Measurements from ENCODE around the gene OSBPL5. TPM values are rescaled to one million over a fixed set of nuclear protein-coding genes. Genes with fewer than 3 reads are reported as not detected.

OSBPL5 gene
- total RNA-seq, 1 donor = 49.7 TPM

- no peak for TF ChIP-seq CTCF (IDR thresholded peaks at IDR 0.05; ENCODE audit: insufficient read depth, low read depth, low read length)
- no peak for DNase-seq (ENCODE audit: low read depth)
- no peak overlapping the region for H3K4me3 ChIP-seq (ENCODE audit: low read depth, low read length)
Observed at GRCh38 chr11:3201677-3202181, 36.6 kb upstream of the OSBPL5 start.

GRCh38 chr11:3201112-3201581 lies 36.0 kb upstream of the OSBPL5 start:
- H3K4me3 ChIP-seq (ENCODE audit: low read depth, low read length) = no peak overlapping the region
- TF ChIP-seq CTCF (IDR thresholded peaks at IDR 0.05; ENCODE audit: insufficient read depth, low read depth, low read length) = no peak
- no peak for DNase-seq (ENCODE audit: low read depth)

GRCh38 chr11:3200388-3201111 lies 35.4 kb upstream of the OSBPL5 start:
- DNase-seq (ENCODE audit: low read depth) = no peak
- no peak for TF ChIP-seq CTCF (IDR thresholded peaks at IDR 0.05; ENCODE audit: insufficient read depth, low read depth, low read length)
- H3K4me3 ChIP-seq (ENCODE audit: low read depth, low read length) = no peak overlapping the region

GRCh38 chr11:3199537-3200295 lies 34.6 kb upstream of the OSBPL5 start:
- no peak for TF ChIP-seq CTCF (IDR thresholded peaks at IDR 0.05; ENCODE audit: insufficient read depth, low read depth, low read length)
- H3K4me3 ChIP-seq (ENCODE audit: low read depth, low read length) = no peak overlapping the region
- DNase-seq (ENCODE audit: low read depth) = no peak

GRCh38 chr11:3198815-3199214 lies 33.7 kb upstream of the OSBPL5 start:
- TF ChIP-seq CTCF (IDR thresholded peaks at IDR 0.05; ENCODE audit: insufficient read depth, low read depth, low read length) = no peak
- DNase-seq (ENCODE audit: low read depth) = no peak
- no peak overlapping the region for H3K4me3 ChIP-seq (ENCODE audit: low read depth, low read length)

- no peak overlapping the region for H3K4me3 ChIP-seq (ENCODE audit: low read depth, low read length)
- TF ChIP-seq CTCF (IDR thresholded peaks at IDR 0.05; ENCODE audit: insufficient read depth, low read depth, low read length) = no peak
- DNase-seq (ENCODE audit: low read depth) = no peak
Observed at GRCh38 chr11:3197878-3198528, 32.9 kb upstream of the OSBPL5 start.

Data from fibroblast of villous mesenchyme (primary cell).